GM21786 (cell line): Measurements from ENCODE around the gene FBXW9.
"Not testable (repeated sequence)": the region's sequence is repeated elsewhere in the genome, so short reads cannot be mapped to it uniquely, and the experiment has no call there.

Source experiments
- ATAC-seq: cut with Tn5 transposase; IDR thresholded peaks from one replicate; pipeline ENCODE4 v1.9.1; 2021; ENCODE audit not compliant: unreplicated experiment

Gene FBXW9

GRCh38 chr19:12715929-12716328 is 19.5 kb upstream of the FBXW9 start:
- no peak for ATAC-seq

GRCh38 chr19:12715102-12715501 is 18.7 kb upstream of the FBXW9 start:
- ATAC-seq, result no peak

GRCh38 chr19:12713304-12713703 is 16.9 kb upstream of the FBXW9 start:
- ATAC-seq, result not testable (repeated sequence)

GRCh38 chr19:12712077-12712476 is 15.6 kb upstream of the FBXW9 start:
- ATAC-seq, result not testable (repeated sequence)

GRCh38 chr19:12711187-12711586 is 14.8 kb upstream of the FBXW9 start:
- no peak for ATAC-seq

GRCh38 chr19:12708641-12709040 is 12.2 kb upstream of the FBXW9 start:
- ATAC-seq, result no peak

- ATAC-seq, result no peak
These were observed 9.9 kb upstream of the FBXW9 start for GRCh38 chr19:12706332-12706718.

GRCh38 chr19:12705654-12706331 is 9.4 kb upstream of the FBXW9 start:
- ATAC-seq, result no peak

- no peak for ATAC-seq
These were observed 8.7 kb upstream of the FBXW9 start for GRCh38 chr19:12705169-12705568.

- ATAC-seq, result no peak
These were observed 6.6 kb upstream of the FBXW9 start for GRCh38 chr19:12703046-12703445.

GRCh38 chr19:12701596-12702282 is 5.3 kb upstream of the FBXW9 start:
- no peak for ATAC-seq

GRCh38 chr19:12698138-12698537 is 1.7 kb upstream of the FBXW9 start:
- no peak for ATAC-seq

GRCh38 chr19:12697425-12697824 is 994 bp upstream of the FBXW9 start:
- ATAC-seq, result not testable (repeated sequence)

- ATAC-seq, result no peak
These were observed 450 bp downstream of the FBXW9 start for GRCh38 chr19:12695997-12696365.

- ATAC-seq, result no peak
These were observed 917 bp downstream of the FBXW9 start for GRCh38 chr19:12695514-12695913.

- no peak for ATAC-seq
These were observed 1.3 kb downstream of the FBXW9 start for GRCh38 chr19:12695096-12695495.

- no peak for ATAC-seq
These were observed 1.8 kb downstream of the FBXW9 start for GRCh38 chr19:12694641-12695040.

GRCh38 chr19:12692960-12693359 is 3.5 kb downstream of the FBXW9 start:
- no peak for ATAC-seq

GRCh38 chr19:12689581-12690216 is 6.7 kb downstream of the FBXW9 start:
- ATAC-seq, result no peak

GRCh38 chr19:12689012-12689411 is 7.4 kb downstream of the FBXW9 start:
- no peak for ATAC-seq

- ATAC-seq, result no peak
These were observed 8.8 kb downstream of the FBXW9 start, which contains the start of gene GNG14 for GRCh38 chr19:12687496-12688196. TSS of gene GNG14 (plus strand) at chr19:12687998. CDS start at chr19:12688049, 51 bp downstream.

GRCh38 chr19:12685831-12686230 is 10.6 kb downstream of the FBXW9 start:
- no peak for ATAC-seq
